Right renal cortex interstitium (tissue), 3 donors: ENCODE measurements around the gene SLC17A9. TPM values are rescaled to one million over a fixed set of nuclear protein-coding genes. Genes with fewer than 3 reads are reported as not detected.

ENCODE experiments used
- DNase-seq, 3 donors: peaks; one replicate each; pipeline ENCODE4 v3.0.0-alpha.2; 2013; ENCODE audit warnings: low read depth in 3 of 3, low spot score in 2 of 3
- polyA plus RNA-seq, 3 donors: library from polyadenylated mRNA; unstranded; fragments of 120-200 nt; gene quantifications; one replicate each; pipeline ENCODE4 v1.2.1, GENCODE V29; 2013; ENCODE audit not compliant: insufficient read length in 3 of 3

Gene SLC17A9
- 1 to 10 TPM in 2 of 3 donors, under 1 TPM in 1; 0.95 to 1.2 (median 1.1) TPM for polyA plus RNA-seq

- DNase-seq = no peak
Measured at GRCh38 chr20:62952373-62952967, at the start of gene SLC17A9. SLC17A9 (plus strand) TSS chr20:62952709; CDS start chr20:62952831, 122 bp downstream.

GRCh38 chr20:62902926-62903615, 49.4 kb upstream of the SLC17A9 start:
- DNase-seq = no peak

GRCh38 chr20:62905536-62906117, 46.9 kb upstream of the SLC17A9 start:
- DNase-seq = no peak

- no peak for DNase-seq
Measured at GRCh38 chr20:62906209-62906608, 46.3 kb upstream of the SLC17A9 start.

- DNase-seq = no peak
Measured at GRCh38 chr20:62906647-62907375, 45.7 kb upstream of the SLC17A9 start.

GRCh38 chr20:62907384-62908317, 44.9 kb upstream of the SLC17A9 start:
- no peak for DNase-seq

GRCh38 chr20:62908971-62909791, 43.3 kb upstream of the SLC17A9 start:
- no peak for DNase-seq

- DNase-seq = no peak
Measured at GRCh38 chr20:62910217-62910766, 42.2 kb upstream of the SLC17A9 start.

- no peak for DNase-seq
Measured at GRCh38 chr20:62910777-62911497, 41.6 kb upstream of the SLC17A9 start.

- DNase-seq = no peak
Measured at GRCh38 chr20:62911701-62912280, 40.7 kb upstream of the SLC17A9 start.

GRCh38 chr20:62913043-62913630, 39.4 kb upstream of the SLC17A9 start:
- DNase-seq = no peak

GRCh38 chr20:62914436-62914835, 38.1 kb upstream of the SLC17A9 start:
- no peak for DNase-seq

- no peak for DNase-seq
Measured at GRCh38 chr20:62914970-62915457, 37.5 kb upstream of the SLC17A9 start.

- no peak for DNase-seq
Measured at GRCh38 chr20:62916703-62917476, 35.6 kb upstream of the SLC17A9 start.

GRCh38 chr20:62917720-62918119, 34.8 kb upstream of the SLC17A9 start:
- no peak for DNase-seq

- DNase-seq = no peak
Measured at GRCh38 chr20:62918147-62918546, 34.4 kb upstream of the SLC17A9 start.

GRCh38 chr20:62918831-62919230, 33.7 kb upstream of the SLC17A9 start:
- no peak for DNase-seq
